SK-N-MC (cell line): ENCODE results near the gene RICTOR.

ENCODE experiments used
- DNase-seq: peaks from one replicate; pipeline ENCODE4 v3.0.0-alpha.2; 2011; ENCODE audit warnings: low read depth, low spot score
- H3K27ac ChIP-seq: fragments of 200-600 bp; sonication (generic); 2 replicates; pipeline ENCODE4 v1.5.1; 2016; ENCODE audit warnings: mixed run types
- H3K36me3 ChIP-seq: fragments of 200-600 bp; sonication (generic); 2 replicates; pipeline ENCODE4 v1.6.1; 2017; ENCODE audit warnings: antibody characterized with exemption, low read length, mixed read lengths; ENCODE audit not compliant: insufficient read depth
- H3K4me3 ChIP-seq: fragments of 200-600 bp; sonication (generic); 2 replicates; pipeline ENCODE4 v1.5.1; 2016
- H3K9ac ChIP-seq: fragments of 200-600 bp; sonication (generic); 2 replicates; pipeline ENCODE4 v1.8.0; 2017; ENCODE audit warnings: mixed run types, mixed read lengths; ENCODE audit not compliant: insufficient read length
- H3K9me3 ChIP-seq: fragments of 200-600 bp; sonication (generic); 2 replicates; pipeline ENCODE4 v1.6.1; 2017; ENCODE audit warnings: low read depth, mild to moderate bottlenecking, antibody characterized with exemption, low read length, moderate library complexity, mixed read lengths
- EZH2 ChIP-seq: fragments of 200-600 bp; sonication (generic); IDR thresholded peaks from one replicate; pipeline ENCODE4 v1.6.1; 2017; ENCODE audit warnings: antibody characterized with exemption
- FOXP2 ChIP-seq: optimal IDR thresholded peaks from 2 replicates; pipeline ENCODE3; 2011; ENCODE audit warnings: mild to moderate bottlenecking, moderate library complexity; ENCODE audit not compliant: insufficient read depth; ENCODE audit errors: extremely low read length, control extremely low read depth
- POLR2AphosphoS5 ChIP-seq: IDR thresholded peaks from 2 replicates; pipeline ENCODE4 v1.6.1; 2012; ENCODE audit warnings: mild to moderate bottlenecking, low read depth, low read length, borderline replicate concordance

Gene RICTOR

DNA sequence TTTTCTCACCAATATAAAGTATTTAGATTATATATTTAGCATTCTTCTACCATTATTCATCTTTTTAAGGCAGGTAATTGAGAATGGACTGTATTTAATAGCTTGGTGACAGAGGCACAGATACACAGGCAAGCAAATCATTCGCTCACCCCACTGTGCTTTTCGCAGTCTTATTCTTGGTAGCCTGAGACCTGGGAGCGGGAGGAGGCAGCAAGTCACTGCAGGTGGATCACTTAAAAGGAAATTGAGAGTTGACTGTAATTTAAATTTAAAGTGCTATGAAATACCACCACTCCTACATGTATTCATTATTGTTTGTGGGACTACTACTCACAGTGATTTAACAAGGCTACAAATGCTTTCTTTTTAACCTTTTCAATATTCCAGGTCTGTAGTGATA, 9.7 kb downstream of the RICTOR start:
- no peak for TF ChIP-seq FOXP2
- DNase-seq: no peak
- Histone ChIP-seq H3K36me3 (peaks cover 46% of the 10 kb centered on the region), H3K4me3 (no peak overlapping the region), H3K9ac (no peak overlapping the region), H3K27ac (0 out of 2 replicates have a peak overlapping the region, but pooled peaks have one; percentile 3), H3K9me3 (peaks cover 5% of the 10 kb centered on the region)

DNA sequence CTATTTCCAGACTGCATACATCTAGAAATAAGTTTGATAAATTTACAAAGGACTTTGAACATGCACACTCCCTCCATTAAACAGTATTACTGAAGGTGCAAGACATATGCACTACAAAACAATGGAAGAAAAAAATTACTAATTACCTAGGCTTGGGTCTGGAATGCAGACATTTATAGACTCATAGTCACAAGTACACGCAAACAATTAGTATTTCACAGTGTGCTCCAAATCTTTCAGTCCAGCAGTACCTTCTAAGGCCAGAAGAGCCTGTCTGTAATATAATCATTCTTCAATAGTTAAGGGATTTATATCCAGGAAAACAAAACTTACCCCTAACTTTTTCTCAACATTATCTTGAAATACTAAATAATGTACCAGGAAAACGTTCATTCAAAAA, 11.2 kb downstream of the RICTOR start:
- peaks cover 5% of the 10 kb centered on the region for H3K9me3 ChIP-seq
- H3K36me3 ChIP-seq: peaks cover 32% of the 10 kb centered on the region
- no peak overlapping the region for H3K4me3 ChIP-seq
- no peak overlapping the region for H3K9ac ChIP-seq
- no peak for DNase-seq
- TF ChIP-seq POLR2AphosphoS5: no peak
- no peak for TF ChIP-seq FOXP2
- TF ChIP-seq EZH2: no peak
- no peak overlapping the region; the same call in 1 of the 2 replicates for H3K27ac ChIP-seq

DNA sequence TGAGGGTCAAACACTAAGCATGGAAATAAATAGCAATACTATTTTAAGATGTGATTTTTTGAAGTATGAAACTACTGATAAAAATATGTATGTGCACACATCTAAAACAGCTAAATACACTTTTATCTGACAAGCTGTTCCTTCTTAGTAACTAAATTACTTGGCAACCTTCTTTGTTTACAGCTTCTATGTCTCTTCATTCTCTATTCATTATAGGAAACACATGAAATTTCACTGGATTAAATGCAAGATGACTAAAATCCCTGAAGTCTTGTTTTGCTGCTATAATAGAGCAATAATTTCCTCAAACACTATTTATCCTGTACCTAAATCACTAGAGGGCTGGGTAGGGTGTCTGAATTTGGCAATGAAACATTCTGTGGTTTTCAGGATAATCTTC, 11.7 kb downstream of the RICTOR start:
- Histone ChIP-seq H3K27ac (no peak overlapping the region; the same call in 1 of the 2 replicates), H3K9me3 (peaks cover 2% of the 10 kb centered on the region), H3K36me3 (peaks cover 27% of the 10 kb centered on the region), H3K9ac (no peak overlapping the region), H3K4me3 (no peak overlapping the region)
- DNase-seq: no peak
- no peak for TF ChIP-seq POLR2AphosphoS5
- no peak for TF ChIP-seq FOXP2
- TF ChIP-seq EZH2: no peak

DNA sequence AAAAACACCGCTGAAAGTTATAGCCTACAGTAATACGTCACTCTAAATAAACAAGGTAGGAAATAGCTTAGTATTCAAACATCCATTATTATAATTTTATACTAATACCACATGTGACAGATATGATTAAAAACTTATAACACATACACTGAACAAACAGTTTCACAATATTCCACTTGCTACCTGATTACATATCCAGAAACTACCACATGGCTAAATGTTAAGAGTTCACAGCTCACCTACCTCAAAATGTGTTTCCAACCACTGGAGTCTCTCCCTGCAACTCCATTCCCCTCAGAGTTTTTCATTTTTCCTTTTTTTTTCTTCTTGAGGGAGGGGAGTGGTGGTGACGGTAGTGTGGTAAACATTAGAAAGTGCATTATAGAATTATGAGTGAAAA, 12.1 kb downstream of the RICTOR start:
- Histone ChIP-seq H3K36me3 (peaks cover 22% of the 10 kb centered on the region), H3K4me3 (no peak overlapping the region), H3K9me3 (no peaks in the 10 kb centered on the region), H3K27ac (no peak overlapping the region; the same call in 1 of the 2 replicates), H3K9ac (no peak overlapping the region)
- TF ChIP-seq FOXP2 (no peak), POLR2AphosphoS5 (no peak), EZH2 (no peak)
- DNase-seq: no peak

DNA sequence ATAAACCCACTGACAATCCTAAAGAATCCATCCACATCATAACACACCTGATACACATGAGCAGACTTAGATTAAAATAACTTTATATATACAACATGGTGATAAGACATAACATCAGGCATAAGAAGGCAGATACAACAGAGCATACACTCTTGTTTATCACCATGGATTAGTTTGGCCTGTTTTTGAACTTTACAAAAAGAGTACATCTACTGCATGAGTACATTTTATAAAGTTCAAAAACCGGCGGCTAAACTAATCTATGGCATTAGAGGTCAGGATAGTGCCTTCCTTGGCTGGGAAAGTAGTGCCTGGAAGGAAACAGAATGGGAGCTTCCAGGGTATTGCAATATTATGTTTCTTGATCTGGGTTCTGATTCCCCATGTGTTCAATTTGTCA, 15.1 kb downstream of the RICTOR start:
- H3K36me3 ChIP-seq: peaks cover 12% of the 10 kb centered on the region
- H3K9me3 ChIP-seq: no peaks in the 10 kb centered on the region
- TF ChIP-seq EZH2 (no peak), POLR2AphosphoS5 (no peak), FOXP2 (no peak)
- H3K27ac ChIP-seq: no peak overlapping the region
- H3K9ac ChIP-seq: no peak overlapping the region
- no peak overlapping the region for H3K4me3 ChIP-seq
- no peak for DNase-seq

DNA sequence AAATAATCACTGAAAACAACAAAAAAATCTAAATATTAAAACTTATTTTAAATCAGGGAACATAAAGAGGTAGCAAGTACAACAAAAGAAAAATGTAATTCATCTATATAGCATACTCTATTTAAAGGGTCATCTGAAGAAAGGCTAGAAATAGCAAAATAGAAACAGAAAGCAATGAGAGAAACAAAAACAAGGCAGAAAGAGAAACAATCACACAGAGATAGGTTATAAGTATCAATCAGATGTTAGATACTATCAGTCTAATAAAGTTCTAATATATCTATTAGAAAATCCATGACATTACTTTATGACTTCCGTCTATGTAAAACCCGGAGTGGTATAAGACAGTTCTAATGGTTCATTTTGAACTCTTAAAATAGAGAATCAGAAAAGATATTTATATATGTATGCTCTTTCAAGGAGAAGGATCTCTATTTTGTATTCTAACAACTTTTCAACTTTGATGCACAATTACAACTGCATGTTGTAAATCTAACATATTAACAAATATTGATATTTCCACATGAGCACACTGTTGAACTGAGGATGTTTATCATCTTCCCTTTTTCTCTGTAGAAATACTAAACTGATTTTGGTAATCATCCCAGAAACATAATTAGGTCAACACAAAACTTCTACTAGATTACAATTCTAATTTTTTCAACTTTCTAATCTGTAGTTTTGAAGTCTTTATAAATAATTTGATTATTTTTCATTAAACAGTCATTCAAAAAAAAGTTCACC, 15.8 kb downstream of the RICTOR start:
- H3K4me3 ChIP-seq: no peak overlapping the region
- no peak overlapping the region for H3K27ac ChIP-seq
- no peak for DNase-seq
- TF ChIP-seq POLR2AphosphoS5: no peak
- no peak for TF ChIP-seq EZH2
- no peak for TF ChIP-seq FOXP2
- peaks cover 12% of the 10 kb centered on the region for H3K36me3 ChIP-seq
- H3K9me3 ChIP-seq: no peaks in the 10 kb centered on the region
- no peak overlapping the region for H3K9ac ChIP-seq

DNA sequence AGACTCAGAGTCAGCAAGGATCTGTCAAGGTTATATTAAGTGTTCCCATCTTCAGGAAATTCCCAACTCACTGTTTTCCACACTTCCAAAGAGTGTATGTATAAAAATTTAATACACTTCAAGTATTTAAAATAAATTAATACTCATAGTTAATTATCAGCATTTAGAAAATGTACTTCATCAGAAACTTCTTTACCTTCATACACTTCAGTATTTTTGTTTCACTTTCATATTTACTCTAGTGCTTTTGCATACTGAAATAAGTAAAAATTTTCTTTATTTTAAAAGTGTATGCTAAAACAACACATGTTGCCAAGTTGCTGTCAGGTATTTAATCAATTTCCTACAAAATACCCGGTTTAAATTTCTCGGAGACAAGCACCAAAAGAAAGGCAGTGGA, 16.5 kb downstream of the RICTOR start:
- H3K27ac ChIP-seq: no peak overlapping the region
- no peak for TF ChIP-seq FOXP2
- TF ChIP-seq EZH2: no peak
- H3K9ac ChIP-seq: no peak overlapping the region
- no peak overlapping the region for H3K4me3 ChIP-seq
- peaks cover 12% of the 10 kb centered on the region for H3K36me3 ChIP-seq
- DNase-seq: no peak
- H3K9me3 ChIP-seq: no peaks in the 10 kb centered on the region

DNA sequence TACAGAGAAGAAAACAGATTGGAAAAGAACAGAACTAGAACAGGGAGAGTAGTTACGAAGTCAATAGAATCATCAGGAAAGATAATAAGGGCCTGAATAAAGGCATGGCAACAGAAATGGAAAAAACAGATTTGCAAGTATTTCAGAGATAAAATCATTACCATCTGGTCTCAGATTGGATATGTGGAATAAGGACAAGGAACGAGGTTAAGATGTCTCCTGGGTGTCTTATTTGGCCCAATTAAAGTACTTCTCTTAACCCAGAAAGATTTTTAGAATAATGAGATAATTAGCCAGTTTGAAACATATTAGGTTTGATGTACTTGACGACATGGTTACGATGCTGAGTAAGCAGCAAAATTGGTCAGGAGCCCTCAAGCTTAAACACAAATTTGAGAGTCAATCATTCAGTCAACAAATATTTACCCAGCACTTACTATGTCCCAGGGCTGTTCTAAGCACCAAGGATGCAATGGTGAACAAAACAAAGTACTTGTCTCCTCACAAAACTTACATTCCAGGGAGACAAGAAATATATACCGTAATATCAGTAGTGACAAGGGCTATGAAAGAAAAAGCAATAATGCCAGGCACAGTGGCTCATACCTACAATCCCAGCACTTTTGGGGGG, 18.3 kb downstream of the RICTOR start:
- TF ChIP-seq EZH2: no peak
- TF ChIP-seq FOXP2: no peak
- TF ChIP-seq POLR2AphosphoS5: no peak
- no peaks in the 10 kb centered on the region for H3K9me3 ChIP-seq
- H3K27ac ChIP-seq: no peak overlapping the region
- H3K4me3 ChIP-seq: no peak overlapping the region
- H3K9ac ChIP-seq: no peak overlapping the region
- peaks cover 12% of the 10 kb centered on the region for H3K36me3 ChIP-seq
- no peak for DNase-seq
